HepG2 (cell line): ENCODE results near the gene CELSR3. TPM values are rescaled to one million over a fixed set of nuclear protein-coding genes. Genes with fewer than 3 reads are reported as not detected.

Experiments used
- ARNT2 ChIP-seq: sonication (generic); formaldehyde crosslinking; IDR thresholded peaks from 2 replicates; pipeline ENCODE4 v1.8.0; 2022; ENCODE audit warnings: mild to moderate bottlenecking, low read depth, missing genetic modification reagents, moderate library complexity
- ATF7 ChIP-seq, 2 experiments: fragments of 450-650 bp in 1 of 2; sonication (generic) in 1 of 2; formaldehyde crosslinking in 1 of 2; IDR thresholded peaks; 2 replicates each; pipeline versions ENCODE4 v1.4.0 to v1.6.1; 2016 to 2020; ENCODE audit warnings: antibody characterized with exemption in 1 of 2, mild to moderate bottlenecking in 1 of 2, missing genetic modification reagents in 1 of 2
- BORCS8-MEF2B ChIP-seq: sonication (generic); formaldehyde crosslinking; IDR thresholded peaks from 2 replicates; pipeline ENCODE4 v1.8.0; 2022; ENCODE audit warnings: mild to moderate bottlenecking, missing genetic modification reagents
- CREB1 ChIP-seq, 2 experiments: fragments of 450-650 bp in 1 of 2; IDR thresholded peaks; 2 replicates each; pipeline ENCODE4 v1.6.1; 2016 to 2017; ENCODE audit warnings: control low read depth in 1 of 2, mild to moderate bottlenecking in 1 of 2, missing compliant biosample characterization in 1 of 2, missing genetic modification characterization in 1 of 2
- GTF3A ChIP-seq: sonication (generic); formaldehyde crosslinking; conservative IDR thresholded peaks from 2 replicates; pipeline ENCODE4 v1.4.0; 2020; ENCODE audit warnings: mild to moderate bottlenecking, missing genetic modification reagents
- IKZF1 ChIP-seq: fragments of 450-650 bp; IDR thresholded peaks from 2 replicates; pipeline ENCODE4 v1.7.1; 2016
- IKZF4 ChIP-seq: sonication (generic); formaldehyde crosslinking; IDR thresholded peaks from 2 replicates; pipeline ENCODE4 v1.5.1; 2020; ENCODE audit warnings: borderline replicate concordance, mild to moderate bottlenecking, low read depth, missing genetic modification reagents; ENCODE audit errors: not compliant biosample characterization
- MAZ ChIP-seq, 2 experiments: sonication (generic) in 1 of 2; formaldehyde crosslinking in 1 of 2; IDR thresholded peaks; 2 replicates each; pipeline versions ENCODE4 v1.5.0 to v1.6.1; 2012 to 2020; ENCODE audit warnings: low read depth in 2 of 2, mild to moderate bottlenecking in 2 of 2, borderline replicate concordance in 1 of 2, improper control_type of control experiment in 1 of 2, low read length in 1 of 2, missing genetic modification reagents in 1 of 2, moderate library complexity in 1 of 2
- RBM22 ChIP-seq: fragments of 200-400 bp; formaldehyde crosslinking; optimal IDR thresholded peaks from 2 replicates; pipeline ENCODE3; 2017; ENCODE audit warnings: mild to moderate bottlenecking, low read length, moderate library complexity
- RORA ChIP-seq: sonication (generic); formaldehyde crosslinking; IDR thresholded peaks from 2 replicates; pipeline ENCODE4 v1.5.0; 2020; ENCODE audit warnings: mild to moderate bottlenecking, missing genetic modification reagents, moderate library complexity
- SP5 ChIP-seq: IDR thresholded peaks from 2 replicates; pipeline ENCODE4 v1.6.1; 2016; ENCODE audit warnings: low read depth, borderline replicate concordance
- TBP ChIP-seq: sonication (generic); formaldehyde crosslinking; IDR thresholded peaks from 2 replicates; pipeline ENCODE4 v1.5.0; 2020; ENCODE audit warnings: missing genetic modification reagents
- ZEB1 ChIP-seq: IDR thresholded peaks from 2 replicates; pipeline ENCODE4 v1.6.1; 2012; ENCODE audit warnings: mild to moderate bottlenecking, low read depth, inconsistent platforms; ENCODE audit not compliant: insufficient replicate concordance
- ZNF569 ChIP-seq: sonication (generic); formaldehyde crosslinking; IDR thresholded peaks from 2 replicates; pipeline ENCODE4 v1.5.0; 2020; ENCODE audit warnings: mild to moderate bottlenecking, missing genetic modification reagents, moderate library complexity, borderline replicate concordance
- ZNF619 ChIP-seq: sonication (generic); formaldehyde crosslinking; IDR thresholded peaks from 2 replicates; pipeline ENCODE4 v1.4.0; 2020; ENCODE audit warnings: mild to moderate bottlenecking, missing genetic modification reagents
- ZNF629 ChIP-seq: sonication (generic); formaldehyde crosslinking; conservative IDR thresholded peaks from 2 replicates; pipeline ENCODE4 v1.5.0; 2020; ENCODE audit warnings: missing genetic modification reagents
- ZNF891 ChIP-seq: sonication (generic); formaldehyde crosslinking; IDR thresholded peaks from 2 replicates; pipeline ENCODE4 v1.5.0; 2020; ENCODE audit warnings: mild to moderate bottlenecking, missing genetic modification reagents
- ZSCAN22 ChIP-seq: sonication (generic); formaldehyde crosslinking; IDR thresholded peaks from 2 replicates; pipeline ENCODE4 v1.4.0; 2020; ENCODE audit warnings: mild to moderate bottlenecking, missing genetic modification reagents
- polyA plus RNA-seq, 8 experiments: library from polyadenylated mRNA; depleted of rRNA in 3 of 8; stranded (reverse) in 7 of 8; unstranded in 1 of 8; fragments of >200 nt; fragmentation: Illumina TruSeq in 4 of 8; extraction: Trizol in 4 of 8; gene quantifications; 2 replicates each; pipeline versions ENCODE4 v1.2.1 to v1.2.3, GENCODE V29; 2011 to 2016; ENCODE audit warnings: low read depth in 4 of 8, missing spikeins in 1 of 8, mixed read lengths in 1 of 8; ENCODE audit not compliant: insufficient read depth in 1 of 8
- total RNA-seq, 5 experiments: library from RNA; depleted of rRNA; stranded (reverse); fragments of >200 nt; fragmentation: Illumina TruSeq; extraction: Trizol; gene quantifications; 2 replicates each; pipeline ENCODE4 v1.2.3, GENCODE V29; 2016; ENCODE audit warnings: low read depth in 1 of 5
- TF ChIP-seq, protein P1 (sequence below): sonication (generic); formaldehyde crosslinking; IDR thresholded peaks from 2 replicates; pipeline ENCODE4 v1.5.1; 2020; ENCODE audit warnings: mild to moderate bottlenecking, missing genetic modification reagents
- TF ChIP-seq, protein P2 (sequence below): sonication (generic); formaldehyde crosslinking; IDR thresholded peaks from 2 replicates; pipeline ENCODE4 v1.4.0; 2020; ENCODE audit warnings: mild to moderate bottlenecking, missing genetic modification reagents, borderline replicate concordance
- TF ChIP-seq, protein P3 (sequence below): IDR thresholded peaks from 2 replicates; pipeline ENCODE4 v1.6.1; 2012; ENCODE audit warnings: low read depth, low read length, improper control_type of control experiment
- TF ChIP-seq, protein P4 (sequence below): sonication (generic); formaldehyde crosslinking; IDR thresholded peaks from 2 replicates; pipeline ENCODE4 v1.5.0; 2020; ENCODE audit warnings: mild to moderate bottlenecking, missing genetic modification reagents

The CELSR3 gene
- total and polyA plus RNA-seq, 2 of the 13 experiments (the other 11 are each of a cell fraction or from before 2014, with no cell fraction given) = 5.4 to 6.7 TPM

DNA sequence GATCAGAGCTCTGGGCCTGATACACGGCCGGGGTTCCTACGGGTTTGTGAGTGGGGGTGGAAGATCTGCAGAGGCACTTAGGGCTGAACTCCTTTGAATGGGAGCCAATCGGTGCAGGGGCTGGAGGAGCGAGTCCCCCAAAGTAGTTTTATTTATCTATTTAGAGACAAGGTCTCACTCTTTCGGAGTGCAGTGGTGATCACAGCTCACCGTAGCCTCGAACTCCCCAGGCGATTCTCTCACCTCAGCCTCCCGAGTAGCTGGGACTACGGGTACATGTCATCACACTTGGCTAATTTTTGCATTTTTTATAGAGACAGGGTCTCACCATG, 1.6 kb upstream of the CELSR3 start (continued):
- TF ChIP-seq, protein P1, sequence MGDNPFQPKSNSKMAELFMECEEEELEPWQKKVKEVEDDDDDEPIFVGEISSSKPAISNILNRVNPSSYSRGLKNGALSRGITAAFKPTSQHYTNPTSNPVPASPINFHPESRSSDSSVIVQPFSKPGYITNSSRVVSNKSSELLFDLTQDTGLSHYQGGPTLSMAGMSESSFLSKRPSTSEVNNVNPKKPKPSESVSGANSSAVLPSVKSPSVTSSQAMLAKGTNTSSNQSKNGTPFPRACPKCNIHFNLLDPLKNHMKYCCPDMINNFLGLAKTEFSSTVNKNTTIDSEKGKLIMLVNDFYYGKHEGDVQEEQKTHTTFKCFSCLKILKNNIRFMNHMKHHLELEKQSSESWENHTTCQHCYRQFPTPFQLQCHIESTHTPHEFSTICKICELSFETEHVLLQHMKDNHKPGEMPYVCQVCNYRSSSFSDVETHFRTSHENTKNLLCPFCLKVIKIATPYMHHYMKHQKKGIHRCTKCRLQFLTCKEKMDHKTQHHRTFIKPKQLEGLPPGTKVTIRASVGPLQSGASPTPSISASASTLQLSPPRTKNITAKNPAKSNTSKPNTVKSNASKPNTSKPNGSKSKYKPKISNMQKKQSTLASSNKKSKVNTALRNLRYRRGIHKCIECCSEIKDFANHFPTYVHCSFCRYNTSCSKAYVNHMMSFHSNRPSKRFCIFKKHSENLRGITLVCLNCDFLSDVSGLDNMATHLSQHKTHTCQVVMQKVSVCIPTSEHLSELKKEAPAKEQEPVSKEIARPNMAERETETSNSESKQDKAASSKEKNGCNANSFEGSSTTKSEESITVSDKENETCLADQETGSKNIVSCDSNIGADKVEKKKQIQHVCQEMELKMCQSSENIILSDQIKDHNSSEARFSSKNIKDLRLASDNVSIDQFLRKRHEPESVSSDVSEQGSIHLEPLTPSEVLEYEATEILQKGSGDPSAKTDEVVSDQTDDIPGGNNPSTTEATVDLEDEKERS (CRISPR knock-in tag) = no peak
- TF ChIP-seq SP5 (CRISPR knock-in tag) (no peak), MAZ (IDR thresholded peaks at IDR 0.05; ENCODE audit: borderline replicate concordance, low read depth, low read length) (no peak), MAZ (CRISPR knock-in tag; IDR thresholded peaks at IDR 0.05; ENCODE audit: low read depth) (no peak), IKZF4 (CRISPR knock-in tag) (no peak), ZNF569 (CRISPR knock-in tag) (0 out of 2 replicates have a peak, but pooled peaks have one; percentile 42), CREB1 (IDR thresholded peaks at IDR 0.05) (no peak), CREB1 (CRISPR knock-in tag; IDR thresholded peaks at IDR 0.05) (no peak), ZNF891 (CRISPR knock-in tag) (peak; percentile 10; the same call in 1 of the 2 replicates), ARNT2 (CRISPR knock-in tag) (no peak), RORA (CRISPR knock-in tag) (no peak), ATF7 (IDR thresholded peaks at IDR 0.05) (no peak), ATF7 (CRISPR knock-in tag; IDR thresholded peaks at IDR 0.05) (no peak), RBM22 (peak; percentile 12), ZSCAN22 (CRISPR knock-in tag) (no peak), GTF3A (no peak), BORCS8-MEF2B (CRISPR knock-in tag) (no peak), ZNF629 (CRISPR knock-in tag) (no peak), IKZF1 (no peak), ZEB1 (peak; percentile 14), TBP (CRISPR knock-in tag) (no peak), ZNF619 (CRISPR knock-in tag) (no peak)
- TF ChIP-seq, protein P2, sequence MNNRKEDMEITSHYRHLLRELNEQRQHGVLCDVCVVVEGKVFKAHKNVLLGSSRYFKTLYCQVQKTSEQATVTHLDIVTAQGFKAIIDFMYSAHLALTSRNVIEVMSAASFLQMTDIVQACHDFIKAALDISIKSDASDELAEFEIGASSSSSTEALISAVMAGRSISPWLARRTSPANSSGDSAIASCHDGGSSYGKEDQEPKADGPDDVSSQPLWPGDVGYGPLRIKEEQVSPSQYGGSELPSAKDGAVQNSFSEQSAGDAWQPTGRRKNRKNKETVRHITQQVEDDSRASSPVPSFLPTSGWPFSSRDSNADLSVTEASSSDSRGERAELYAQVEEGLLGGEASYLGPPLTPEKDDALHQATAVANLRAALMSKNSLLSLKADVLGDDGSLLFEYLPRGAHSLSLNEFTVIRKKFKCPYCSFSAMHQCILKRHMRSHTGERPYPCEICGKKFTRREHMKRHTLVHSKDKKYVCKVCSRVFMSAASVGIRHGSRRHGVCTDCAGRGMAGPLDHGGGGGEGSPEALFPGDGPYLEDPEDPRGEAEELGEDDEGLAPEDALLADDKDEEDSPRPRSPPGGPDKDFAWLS = no peak
- TF ChIP-seq, protein P3, sequence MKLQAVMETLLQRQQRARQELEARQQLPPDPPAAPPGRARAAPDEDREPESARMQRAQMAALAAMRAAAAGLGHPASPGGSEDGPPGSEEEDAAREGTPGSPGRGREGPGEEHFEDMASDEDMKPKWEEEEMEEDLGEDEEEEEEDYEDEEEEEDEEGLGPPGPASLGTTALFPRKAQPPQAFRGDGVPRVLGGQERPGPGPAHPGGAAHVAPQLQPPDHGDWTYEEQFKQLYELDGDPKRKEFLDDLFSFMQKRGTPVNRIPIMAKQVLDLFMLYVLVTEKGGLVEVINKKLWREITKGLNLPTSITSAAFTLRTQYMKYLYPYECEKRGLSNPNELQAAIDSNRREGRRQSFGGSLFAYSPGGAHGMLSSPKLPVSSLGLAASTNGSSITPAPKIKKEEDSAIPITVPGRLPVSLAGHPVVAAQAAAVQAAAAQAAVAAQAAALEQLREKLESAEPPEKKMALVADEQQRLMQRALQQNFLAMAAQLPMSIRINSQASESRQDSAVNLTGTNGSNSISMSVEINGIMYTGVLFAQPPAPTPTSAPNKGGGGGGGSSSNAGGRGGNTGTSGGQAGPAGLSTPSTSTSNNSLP = no peak
- TF ChIP-seq, protein P4, sequence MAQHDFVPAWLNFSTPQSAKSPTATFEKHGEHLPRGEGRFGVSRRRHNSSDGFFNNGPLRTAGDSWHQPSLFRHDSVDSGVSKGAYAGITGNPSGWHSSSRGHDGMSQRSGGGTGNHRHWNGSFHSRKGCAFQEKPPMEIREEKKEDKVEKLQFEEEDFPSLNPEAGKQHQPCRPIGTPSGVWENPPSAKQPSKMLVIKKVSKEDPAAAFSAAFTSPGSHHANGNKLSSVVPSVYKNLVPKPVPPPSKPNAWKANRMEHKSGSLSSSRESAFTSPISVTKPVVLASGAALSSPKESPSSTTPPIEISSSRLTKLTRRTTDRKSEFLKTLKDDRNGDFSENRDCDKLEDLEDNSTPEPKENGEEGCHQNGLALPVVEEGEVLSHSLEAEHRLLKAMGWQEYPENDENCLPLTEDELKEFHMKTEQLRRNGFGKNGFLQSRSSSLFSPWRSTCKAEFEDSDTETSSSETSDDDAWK (CRISPR knock-in tag) = no peak
